Stomach (tissue), 9 donors: Measurements from ENCODE around the gene RASA3. TPM values are rescaled to one million over a fixed set of nuclear protein-coding genes. Genes with fewer than 3 reads are reported as not detected.
"Not testable (repeated sequence)": the region's sequence is repeated elsewhere in the genome, so short reads cannot be mapped to it uniquely, and the experiment has no call there.

ENCODE experiments used
- DNase-seq, 2 donors: peaks; one replicate each; pipeline versions ENCODE4 v3.0.0 to v3.0.0-alpha.2; 2013 to 2019
- H3K27ac ChIP-seq, 5 donors: fragments of 200-600 bp in 4 of 5; sonication (generic) in 4 of 5; one replicate each; pipeline ENCODE4 v1.5.1; 2013 to 2019; ENCODE audit warnings: mild to moderate bottlenecking in 1 of 5, moderate library complexity in 1 of 5
- H3K27me3 ChIP-seq, 3 donors: fragments of 200-600 bp; sonication (generic); one replicate each; pipeline ENCODE4 v1.5.1; 2017 to 2019; ENCODE audit warnings: mixed run types in 1 of 3
- H3K36me3 ChIP-seq, 4 donors: fragments of 200-600 bp; sonication (generic); 1 replicate in 3 of 4; 2 replicates in 1 of 4; pipeline ENCODE4 v1.5.1; 2016 to 2019
- H3K4me1 ChIP-seq, 4 donors: fragments of 200-600 bp; sonication (generic); one replicate each; pipeline ENCODE4 v1.5.1; 2016 to 2019
- H3K4me3 ChIP-seq, 4 donors: fragments of 200-600 bp; sonication (generic) in 3 of 4; one replicate each; pipeline ENCODE4 v1.5.1; 2016 to 2019; ENCODE audit warnings: mild to moderate bottlenecking in 1 of 4
- H3K9me3 ChIP-seq, 4 donors: fragments of 200-600 bp; sonication (generic); one replicate each; pipeline ENCODE4 v1.5.1; 2016 to 2019
- EP300 ChIP-seq: sonication (generic); formaldehyde crosslinking; IDR thresholded peaks from one replicate; pipeline ENCODE4 v1.6.1; 2017; ENCODE audit warnings: antibody characterized with exemption
- POLR2A ChIP-seq, 4 donors: fragments of 450-650 bp; IDR thresholded peaks; one replicate each; pipeline ENCODE4 v1.6.1; 2016; ENCODE audit warnings: antibody characterized with exemption in 4 of 4, control low read depth in 2 of 4, mild to moderate bottlenecking in 1 of 4, moderate library complexity in 1 of 4
- POLR2AphosphoS5 ChIP-seq, 3 donors: sonication (generic); formaldehyde crosslinking; IDR thresholded peaks; one replicate each; pipeline ENCODE4 v1.6.1; 2016; ENCODE audit warnings: antibody characterized with exemption in 3 of 3
- WGBS, 5 donors: extraction: QIAGEN DNeasy Blood & Tissue Kit in 3 of 5; methylation state at CpG; one replicate each; pipeline versions ENCODE4 v1.1.5 to v1.1.7; 2013 to 2018; 5-methylcytosine and 5-hydroxymethylcytosine counted together
- intact Hi-C: fragments of 100-400 bp; cut with DNase I; formaldehyde crosslinking; loops from one replicate; pipeline ENCODE4 v1.15.1; 2023; ENCODE audit warnings: low total_unique reads
- polyA plus RNA-seq, 3 donors: library from polyadenylated mRNA; stranded (reverse); fragments of 200-250 nt; gene quantifications; one replicate each; pipeline ENCODE4 v1.2.3, GENCODE V29; 2013
- total RNA-seq, 5 donors: library from RNA; depleted of rRNA; stranded (reverse); fragments of >200 nt; gene quantifications; one replicate each; pipeline versions ENCODE4 v1.1.0 to v1.2.3, GENCODE V29; 2014 to 2016
- TF ChIP-seq, protein P1 (sequence below), 7 experiments: fragments of 450-650 bp in 4 of 7; fragments of 200-600 bp in 3 of 7; sonication (generic) in 3 of 7; IDR thresholded peaks; one replicate each; pipeline ENCODE4 v1.5.1; 2016 to 2019; ENCODE audit warnings: antibody characterized with exemption in 7 of 7, control low read depth in 2 of 7, mild to moderate bottlenecking in 1 of 7
- donor health status: healthy with polysubstance abuse.
- donor health status: Bipolar disorder and iron deficiency.
- donor health status: healthy.

RASA3 gene
- total and polyA plus RNA-seq, 8 donors = 3.7 to 22.3 (median 7.9) TPM

- intact Hi-C loops = no loop called here
- no peaks in the 10 kb centered on the region for H3K9me3 ChIP-seq
- H3K36me3 ChIP-seq = no peaks in the 10 kb centered on the region
- no peaks in the 10 kb centered on the region for H3K27me3 ChIP-seq
- H3K27ac ChIP-seq = peak overlapping the region; percentile 11 to 67 (median 52)
- no peak for TF ChIP-seq EP300
- TF ChIP-seq POLR2AphosphoS5 (IDR thresholded peaks at IDR 0.05) = peak in 1 of 3 donors; percentile 3
- TF ChIP-seq, protein P1, sequence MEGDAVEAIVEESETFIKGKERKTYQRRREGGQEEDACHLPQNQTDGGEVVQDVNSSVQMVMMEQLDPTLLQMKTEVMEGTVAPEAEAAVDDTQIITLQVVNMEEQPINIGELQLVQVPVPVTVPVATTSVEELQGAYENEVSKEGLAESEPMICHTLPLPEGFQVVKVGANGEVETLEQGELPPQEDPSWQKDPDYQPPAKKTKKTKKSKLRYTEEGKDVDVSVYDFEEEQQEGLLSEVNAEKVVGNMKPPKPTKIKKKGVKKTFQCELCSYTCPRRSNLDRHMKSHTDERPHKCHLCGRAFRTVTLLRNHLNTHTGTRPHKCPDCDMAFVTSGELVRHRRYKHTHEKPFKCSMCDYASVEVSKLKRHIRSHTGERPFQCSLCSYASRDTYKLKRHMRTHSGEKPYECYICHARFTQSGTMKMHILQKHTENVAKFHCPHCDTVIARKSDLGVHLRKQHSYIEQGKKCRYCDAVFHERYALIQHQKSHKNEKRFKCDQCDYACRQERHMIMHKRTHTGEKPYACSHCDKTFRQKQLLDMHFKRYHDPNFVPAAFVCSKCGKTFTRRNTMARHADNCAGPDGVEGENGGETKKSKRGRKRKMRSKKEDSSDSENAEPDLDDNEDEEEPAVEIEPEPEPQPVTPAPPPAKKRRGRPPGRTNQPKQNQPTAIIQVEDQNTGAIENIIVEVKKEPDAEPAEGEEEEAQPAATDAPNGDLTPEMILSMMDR (IDR thresholded peaks at IDR 0.05) = no peak
- H3K4me1 ChIP-seq = peaks cover 10 to 53% (median 37%) of the 10 kb centered on the region in 4 donors
- DNase-seq = peak; percentile 29 to 71
- H3K4me3 ChIP-seq = no peak overlapping the region
- WGBS, 5 donors = 54 to 73% (median 68%) methylated on average over 15 to 25 of the region's 25 CpGs
These were observed 17.2 kb downstream of the RASA3 start for GRCh38 chr13:114115191-114115671.

- H3K36me3 ChIP-seq, H3K4me3 ChIP-seq, intact Hi-C loops, H3K27me3 ChIP-seq, H3K9me3 ChIP-seq: not testable (repeated sequence)
- Histone ChIP-seq H3K4me1 (peaks cover 14 to 58% (median 43%) of the 10 kb centered on the region in 4 donors), H3K27ac (peak overlapping the region in 4 of 5 donors; percentile 17 to 67 (median 54))
- peak in 1 of 2 donors; percentile 17 for DNase-seq
- 67 to 73% (median 71%) methylated on average over 12 of the region's 12 CpGs for WGBS, 5 donors
These were observed 17.8 kb downstream of the RASA3 start for GRCh38 chr13:114114666-114115065.

GRCh38 chr13:114114006-114114640 lies 18.3 kb downstream of the RASA3 start:
- Histone ChIP-seq H3K27ac (peak overlapping the region in 2 of 5 donors; percentile 52 to 67), H3K27me3 (no peaks in the 10 kb centered on the region), H3K36me3 (no peaks in the 10 kb centered on the region), H3K9me3 (no peaks in the 10 kb centered on the region), H3K4me3 (no peak overlapping the region), H3K4me1 (peaks cover 14 to 60% (median 46%) of the 10 kb centered on the region in 4 donors)
- intact Hi-C loops = no loop called here
- TF ChIP-seq, protein P1 (IDR thresholded peaks at IDR 0.05) = no peak
- TF ChIP-seq POLR2AphosphoS5 (IDR thresholded peaks at IDR 0.05) (no peak), EP300 (no peak), POLR2A (IDR thresholded peaks at IDR 0.05) (no peak)
- no peak for DNase-seq
- WGBS, 5 donors = 84 to 94% (median 92%) methylated on average over 16 to 18 of the region's 18 CpGs

DNA sequence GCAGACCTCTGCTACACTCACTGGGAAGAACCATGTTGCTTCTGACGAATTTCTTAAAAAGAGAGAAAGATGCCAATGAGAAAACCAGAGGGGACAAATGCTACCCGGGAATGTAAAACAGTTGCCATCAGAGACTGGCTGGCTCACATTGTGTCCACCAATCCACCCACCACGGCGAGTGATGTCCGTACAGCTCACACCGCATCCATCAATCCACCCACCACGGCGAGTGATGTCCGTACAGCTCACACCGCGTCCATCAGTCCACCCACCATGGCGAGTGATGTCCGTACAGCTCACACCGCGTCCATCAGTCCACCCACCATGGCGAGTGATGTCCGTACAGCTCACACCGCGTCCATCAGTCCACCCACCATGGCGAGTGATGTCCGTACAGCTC lies 19.0 kb downstream of the RASA3 start:
- DNase-seq, H3K27me3 ChIP-seq, intact Hi-C loops, H3K36me3 ChIP-seq, H3K4me3 ChIP-seq, H3K9me3 ChIP-seq: not testable (repeated sequence)
- Histone ChIP-seq H3K4me1 (peaks cover 10 to 56% (median 46%) of the 10 kb centered on the region in 4 donors), H3K27ac (peak overlapping the region in 3 of 5 donors; percentile 60 to 82 (median 64))
- WGBS, 5 donors = 87 to 98% (median 94%) methylated on average over 4 to 15 of the region's 21 CpGs

DNA sequence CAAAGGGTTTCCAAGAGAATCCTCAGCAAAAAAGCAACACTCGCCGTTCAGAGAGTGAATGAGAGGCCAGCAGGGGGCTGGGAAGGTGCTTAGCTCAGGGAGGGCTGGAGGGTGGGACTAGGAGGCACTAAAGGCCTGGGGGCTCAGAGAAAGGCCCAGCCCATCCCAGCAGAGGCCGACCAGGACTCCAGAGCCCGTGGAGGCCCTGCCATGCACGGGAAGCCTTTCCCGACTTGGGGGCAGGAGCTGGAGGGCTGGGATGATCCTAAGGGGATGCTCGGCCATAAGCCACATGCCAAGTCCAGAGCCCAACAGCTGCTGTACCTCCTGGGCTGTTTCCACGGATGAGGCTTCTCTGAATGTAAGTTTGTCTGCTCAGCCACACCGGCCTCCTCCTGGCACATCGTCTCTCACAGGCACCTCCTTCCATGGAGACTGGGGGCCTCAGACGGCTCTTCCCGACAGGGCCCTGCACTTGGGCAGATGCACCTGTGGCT lies 19.5 kb downstream of the RASA3 start:
- no peak overlapping the region for H3K4me3 ChIP-seq
- 70 to 74% (median 72%) methylated on average over 10 to 12 of the region's 12 CpGs for WGBS, 5 donors
- H3K4me1 ChIP-seq = peaks cover 10 to 53% (median 44%) of the 10 kb centered on the region in 4 donors
- peak overlapping the region; percentile 17 to 82 (median 60) for H3K27ac ChIP-seq
- TF ChIP-seq POLR2AphosphoS5 (IDR thresholded peaks at IDR 0.05) (no peak), POLR2A (IDR thresholded peaks at IDR 0.05) (no peak), EP300 (no peak)
- TF ChIP-seq, protein P1 (IDR thresholded peaks at IDR 0.05) = no peak
- H3K9me3 ChIP-seq = no peaks in the 10 kb centered on the region
- no peaks in the 10 kb centered on the region for H3K36me3 ChIP-seq
- no peak for DNase-seq
- intact Hi-C loops = no loop called here
- no peaks in the 10 kb centered on the region for H3K27me3 ChIP-seq
